BJ (cell line): ENCODE results near the gene DACH1. TPM values are rescaled to one million over a fixed set of nuclear protein-coding genes. Genes with fewer than 3 reads are reported as not detected.

ENCODE experiments used
- CTCF ChIA-PET: fragments of 350-600 bp; formaldehyde crosslinking; extraction: SDS; loops from one replicate; lab custom pipeline; 2021; ENCODE audit warnings: antibody characterized with exemption, inconsistent platforms; lab: Yijun Ruan, JAX
- POLR2A ChIA-PET: fragments of 300-600 bp; sonication (Branson Sonifier 250); formaldehyde crosslinking; extraction: SDS; loops from one replicate; lab custom pipeline; 2021; ENCODE audit warnings: antibody characterized with exemption; lab: Charles Lee
- DNase-seq: peaks from one replicate; pipeline ENCODE4 v3.0.0-alpha.2; 2011; ENCODE audit warnings: low read depth
- H3K27me3 ChIP-seq: 2 replicates; pipeline ENCODE4 v1.6.0; 2011; ENCODE audit warnings: low read length; ENCODE audit not compliant: control insufficient read depth, insufficient read depth
- H3K36me3 ChIP-seq: 2 replicates; pipeline ENCODE4 v1.5.1; 2011; ENCODE audit warnings: low read length; ENCODE audit not compliant: control insufficient read depth, insufficient read depth
- H3K4me3 ChIP-seq: 2 replicates; pipeline ENCODE4 v1.5.1; 2011; ENCODE audit warnings: low read depth, mild to moderate bottlenecking, control low read depth, low read length
- CTCF ChIP-seq: IDR thresholded peaks from 2 replicates; pipeline ENCODE4 v1.5.1; 2011; ENCODE audit warnings: low read depth, mild to moderate bottlenecking, control low read depth, inconsistent platforms, low read length, moderate library complexity; ENCODE audit not compliant: insufficient read depth
- polyA plus RNA-seq: library from polyadenylated mRNA; depleted of rRNA; stranded (reverse); fragments of >200 nt; gene quantifications from 2 replicates; pipeline ENCODE4 v1.2.3, GENCODE V29; 2011

The DACH1 gene
- polyA plus RNA-seq, 1 experiment, result 0.01 TPM

- TF ChIP-seq CTCF, result no peak
- Histone ChIP-seq H3K4me3 (no peak overlapping the region), H3K27me3 (no peaks in the 10 kb centered on the region), H3K36me3 (no peaks in the 10 kb centered on the region)
- POLR2A ChIA-PET, result no interaction called here
- no peak for DNase-seq
- CTCF ChIA-PET, result no interaction called here
Observed at GRCh38 chr13:71459708-71460107, 407.3 kb downstream of the DACH1 start.

GRCh38 chr13:71457645-71458044, 409.4 kb downstream of the DACH1 start:
- no peak for TF ChIP-seq CTCF
- CTCF ChIA-PET, result no interaction called here
- no peak for DNase-seq
- Histone ChIP-seq H3K4me3 (no peak overlapping the region), H3K36me3 (no peaks in the 10 kb centered on the region), H3K27me3 (no peaks in the 10 kb centered on the region)
- POLR2A ChIA-PET, result no interaction called here

GRCh38 chr13:71456136-71456535, 410.9 kb downstream of the DACH1 start:
- H3K27me3 ChIP-seq, result no peaks in the 10 kb centered on the region
- ChIA-PET POLR2A (no interaction called here), CTCF (interaction anchor here (1.2 kb wide), 1 partner anchor 9 kb away, joined by 3 read pairs; no protein-coding TSS in a partner anchor)
- no peak overlapping the region for H3K4me3 ChIP-seq
- no peak for TF ChIP-seq CTCF
- no peaks in the 10 kb centered on the region for H3K36me3 ChIP-seq
- no peak for DNase-seq

GRCh38 chr13:71454509-71454908, 412.5 kb downstream of the DACH1 start:
- CTCF ChIA-PET, result no interaction called here
- DNase-seq, result no peak
- Histone ChIP-seq H3K27me3 (no peaks in the 10 kb centered on the region), H3K4me3 (no peak overlapping the region), H3K36me3 (no peaks in the 10 kb centered on the region)
- POLR2A ChIA-PET, result no interaction called here
- TF ChIP-seq CTCF, result no peak

- no peak for DNase-seq
- POLR2A ChIA-PET, result no interaction called here
- Histone ChIP-seq H3K36me3 (no peaks in the 10 kb centered on the region), H3K27me3 (no peaks in the 10 kb centered on the region), H3K4me3 (no peak overlapping the region)
- no peak for TF ChIP-seq CTCF
- CTCF ChIA-PET, result interaction anchor here (1.8 kb wide), 1 partner anchor 9 kb away, joined by 3 read pairs; no protein-coding TSS in a partner anchor
Observed at GRCh38 chr13:71448080-71448630, 418.8 kb downstream of the DACH1 start.
